Measurements from ENCODE around the gene EIF4E1B. TPM values are rescaled to one million over a fixed set of nuclear protein-coding genes. Genes with fewer than 3 reads are reported as not detected.
A peak's percentile ranks its signal among the peaks of the same experiment; 100 is the strongest.
"Not testable (repeated sequence)": the region's sequence is repeated elsewhere in the genome, so short reads cannot be mapped to it uniquely, and the experiment has no call there.

EIF4E1B gene
- total RNA-seq, 2 donors from 2014 or later: not detected

DNA sequence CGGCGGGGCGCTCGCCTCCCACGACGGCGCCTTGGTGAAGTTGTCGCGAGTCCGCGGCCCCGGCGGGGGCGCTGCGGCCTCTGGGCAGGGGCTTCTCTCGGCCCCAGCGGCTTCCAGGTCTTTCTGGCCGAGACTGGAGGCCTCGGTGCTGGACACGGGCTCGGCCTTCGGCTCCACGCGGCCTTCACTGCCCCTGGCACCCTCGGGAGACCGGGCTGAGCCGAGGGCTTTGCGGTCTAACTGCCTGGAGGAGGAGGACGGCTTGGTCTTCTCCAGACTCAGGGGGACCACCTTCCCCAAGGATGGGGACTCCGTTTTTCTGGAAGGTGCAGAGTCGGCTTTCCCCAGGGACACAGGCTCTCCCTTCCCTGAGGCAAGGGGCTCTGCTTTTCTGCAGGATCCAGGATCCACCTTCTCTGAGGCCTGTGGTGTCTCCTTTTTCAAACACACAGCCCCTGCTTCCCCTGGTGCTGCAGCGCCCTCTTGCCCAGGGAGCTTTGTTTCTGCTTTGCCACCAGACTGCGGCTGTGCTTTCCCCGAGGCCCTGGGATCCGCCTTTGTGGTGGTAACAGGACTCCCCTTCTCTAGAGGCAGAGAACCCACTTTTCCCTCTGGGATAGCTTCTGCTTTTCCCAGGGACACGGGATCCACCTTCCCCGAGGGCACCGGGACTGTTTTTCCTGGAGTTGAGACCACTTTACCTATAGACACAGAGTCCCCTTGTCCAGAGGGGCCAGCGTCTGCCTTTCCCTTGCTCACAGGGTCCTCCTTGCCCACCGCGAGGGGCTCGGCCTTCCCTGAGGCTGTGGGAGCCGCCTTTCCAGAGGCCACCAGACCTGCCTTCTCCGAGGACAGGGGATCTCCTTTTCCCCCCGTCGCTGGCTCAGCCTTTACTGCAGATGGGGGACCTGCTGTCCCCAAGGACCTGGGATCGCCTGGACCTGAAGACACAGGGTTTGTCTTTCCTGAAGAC lies 32.8 kb upstream of the EIF4E1B start:
- ATAC-seq: no peak
- H3K36me3 Mint-ChIP-seq: peaks cover 0 to 5% of the 10 kb centered on the region in 2 donors
- no peak overlapping the region for H3K27ac Mint-ChIP-seq
- H3K9me3 Mint-ChIP-seq: no peaks in the 10 kb centered on the region
- no peak for DNase-seq (ENCODE audit: low spot score in 2 of 2)

GRCh38 chr5:176599749-176600430 lies 30.6 kb upstream of the EIF4E1B start:
- H3K27ac Mint-ChIP-seq; DNase-seq (ENCODE audit: low spot score in 2 of 2); H3K36me3 Mint-ChIP-seq; H3K9me3 Mint-ChIP-seq: not testable (repeated sequence)
- peak; percentile 18 to 36 for ATAC-seq

DNA sequence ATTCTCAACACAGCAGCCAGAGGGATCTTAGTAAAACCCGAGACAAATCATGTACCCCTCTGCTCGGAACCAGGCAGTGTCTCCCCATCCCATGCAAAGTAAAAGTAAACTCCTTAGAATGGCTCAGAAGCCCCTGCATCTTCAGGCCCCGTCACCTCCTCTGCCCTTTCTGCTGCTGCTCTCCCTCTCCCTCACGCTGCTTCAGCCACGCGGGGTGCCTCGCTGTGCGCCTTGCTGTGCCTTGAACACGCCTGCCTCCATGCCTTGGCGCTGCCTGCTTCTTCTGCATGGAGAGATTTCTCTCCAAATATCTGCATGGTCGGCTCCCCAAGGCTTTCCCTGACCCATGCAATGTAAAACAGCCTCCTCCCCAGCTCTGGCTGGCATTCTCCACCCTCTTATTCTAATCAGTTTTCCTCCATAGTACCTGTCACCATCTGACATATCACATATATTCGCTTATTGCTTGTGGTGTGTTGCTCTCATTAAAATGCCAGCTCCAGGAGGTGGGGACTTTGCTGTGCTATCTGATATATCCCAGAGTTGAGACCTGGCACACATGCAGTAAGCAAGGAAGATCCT lies 28.5 kb upstream of the EIF4E1B start:
- H3K27ac Mint-ChIP-seq: no peak overlapping the region
- H3K36me3 Mint-ChIP-seq: peaks cover 0 to 5% of the 10 kb centered on the region in 2 donors
- no peaks in the 10 kb centered on the region for H3K9me3 Mint-ChIP-seq
- DNase-seq (ENCODE audit: low spot score in 2 of 2): no peak
- no peak for ATAC-seq

DNA sequence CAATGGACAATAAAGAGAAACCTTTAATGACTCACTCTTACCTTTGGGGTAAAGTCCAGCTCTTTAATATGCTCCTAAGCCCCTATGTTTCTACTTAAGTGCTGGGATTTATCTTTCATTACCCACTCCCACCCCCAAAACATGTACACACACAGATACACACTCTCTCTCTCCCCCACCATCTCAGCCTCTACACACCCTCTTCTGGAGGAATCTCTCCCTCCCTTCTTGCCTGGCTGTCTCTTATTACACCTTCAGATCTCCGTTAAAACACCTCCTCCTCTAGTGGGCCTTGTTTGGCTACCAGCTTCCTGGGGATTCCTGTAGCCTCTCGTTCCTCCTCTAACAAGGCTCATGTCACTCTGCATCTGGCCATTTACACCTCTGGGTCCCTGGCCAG lies 27.4 kb upstream of the EIF4E1B start:
- Mint-ChIP-seq H3K36me3 (peaks cover 0 to 5% of the 10 kb centered on the region in 2 donors), H3K27ac (no peak overlapping the region), H3K9me3 (no peaks in the 10 kb centered on the region)
- DNase-seq (ENCODE audit: low spot score in 2 of 2): no peak
- ATAC-seq: no peak

- Mint-ChIP-seq H3K9me3 (no peaks in the 10 kb centered on the region), H3K36me3 (peaks cover 8 to 9% of the 10 kb centered on the region in 2 donors), H3K27ac (no peak overlapping the region)
- ATAC-seq: no peak
- DNase-seq (ENCODE audit: low spot score in 2 of 2): no peak
Observed at GRCh38 chr5:176606032-176606431, 24.4 kb upstream of the EIF4E1B start.

DNA sequence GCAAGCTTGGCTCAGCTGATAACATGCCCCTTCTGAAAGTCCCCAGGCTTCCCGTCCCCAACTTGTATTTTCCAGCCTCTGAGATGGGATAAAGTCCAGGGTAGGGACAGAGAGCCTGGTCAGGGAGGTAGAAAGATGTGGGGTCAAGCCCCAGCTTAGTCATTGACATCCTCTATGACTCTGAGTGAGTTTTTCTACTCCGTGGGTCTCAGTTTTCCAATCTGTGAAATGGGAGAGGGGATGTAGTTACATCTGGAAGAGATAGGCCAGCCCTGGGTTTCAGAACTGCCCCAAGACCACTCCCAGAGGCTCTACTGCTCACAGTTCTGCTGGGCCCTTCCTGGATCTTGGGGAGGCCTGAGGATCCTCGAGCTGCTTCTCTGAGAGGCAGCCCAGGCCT lies 23.6 kb upstream of the EIF4E1B start:
- Mint-ChIP-seq H3K36me3 (peaks cover 8 to 9% of the 10 kb centered on the region in 2 donors), H3K9me3 (no peaks in the 10 kb centered on the region), H3K27ac (no peak overlapping the region)
- DNase-seq (ENCODE audit: low spot score in 2 of 2): no peak
- ATAC-seq: no peak

- DNase-seq (ENCODE audit: low spot score in 2 of 2) (no peak), ATAC-seq (no peak)
- peaks cover 8 to 9% of the 10 kb centered on the region in 2 donors for H3K36me3 Mint-ChIP-seq
- H3K9me3 Mint-ChIP-seq: no peaks in the 10 kb centered on the region
- no peak overlapping the region for H3K27ac Mint-ChIP-seq
Observed at GRCh38 chr5:176608142-176608705, 22.3 kb upstream of the EIF4E1B start.

- DNase-seq (ENCODE audit: low spot score in 2 of 2) (no peak), ATAC-seq (peak in 1 of 2 donors; percentile 28)
- Mint-ChIP-seq H3K9me3 (no peaks in the 10 kb centered on the region), H3K36me3 (peaks cover 8 to 9% of the 10 kb centered on the region in 2 donors), H3K27ac (peak overlapping the region; percentile 39 to 60)
Observed at GRCh38 chr5:176608937-176609723, 21.3 kb upstream of the EIF4E1B start.

GRCh38 chr5:176609724-176610434 lies 20.6 kb upstream of the EIF4E1B start, which contains the start of gene GPRIN1:
Gene GPRIN1, minus strand, starts transcription at chr5:176610156. Its CDS starts 10,322 bp downstream, at chr5:176599834.
- Mint-ChIP-seq H3K27ac (peak within 1 kb of the TSS; percentile 39 to 60), H3K9me3 (no peaks in the 10 kb centered on the region), H3K36me3 (peaks cover 8 to 9% of the 10 kb centered on the region in 2 donors)
- ATAC-seq: peak; percentile 80 to 84
- DNase-seq (ENCODE audit: low spot score in 2 of 2): peak; percentile 82

DNA sequence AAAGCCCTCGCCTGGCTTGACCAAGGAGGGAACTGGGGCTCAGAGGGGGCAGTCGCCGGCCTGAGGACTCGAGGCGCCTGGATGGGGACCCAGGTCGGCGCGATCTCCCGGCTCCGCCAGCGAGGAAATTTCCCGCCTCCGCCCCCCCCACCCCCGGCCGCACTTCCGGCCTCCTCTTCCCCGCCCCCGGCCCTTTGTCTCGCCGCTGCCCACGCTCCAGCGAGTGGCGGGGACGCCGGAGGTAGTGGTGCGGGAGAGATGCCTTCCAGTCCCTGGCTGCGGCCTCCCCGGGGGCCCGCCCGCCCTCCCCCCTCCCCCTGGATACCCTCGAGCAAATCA lies 20.1 kb upstream of the EIF4E1B start:
- no peak for DNase-seq (ENCODE audit: low spot score in 2 of 2)
- peaks cover 8 to 9% of the 10 kb centered on the region in 2 donors for H3K36me3 Mint-ChIP-seq
- H3K9me3 Mint-ChIP-seq: no peaks in the 10 kb centered on the region
- H3K27ac Mint-ChIP-seq: no peak overlapping the region
- peak in 1 of 2 donors; percentile 9 for ATAC-seq

- peak in 1 of 2 donors; percentile 56 for DNase-seq (ENCODE audit: low spot score in 2 of 2)
- H3K36me3 Mint-ChIP-seq: peaks cover 8 to 9% of the 10 kb centered on the region in 2 donors
- peak in 1 of 2 donors; percentile 11 for ATAC-seq
- no peak overlapping the region for H3K27ac Mint-ChIP-seq
- H3K9me3 Mint-ChIP-seq: no peaks in the 10 kb centered on the region
Observed at GRCh38 chr5:176611435-176611834, 19.0 kb upstream of the EIF4E1B start.

DNA sequence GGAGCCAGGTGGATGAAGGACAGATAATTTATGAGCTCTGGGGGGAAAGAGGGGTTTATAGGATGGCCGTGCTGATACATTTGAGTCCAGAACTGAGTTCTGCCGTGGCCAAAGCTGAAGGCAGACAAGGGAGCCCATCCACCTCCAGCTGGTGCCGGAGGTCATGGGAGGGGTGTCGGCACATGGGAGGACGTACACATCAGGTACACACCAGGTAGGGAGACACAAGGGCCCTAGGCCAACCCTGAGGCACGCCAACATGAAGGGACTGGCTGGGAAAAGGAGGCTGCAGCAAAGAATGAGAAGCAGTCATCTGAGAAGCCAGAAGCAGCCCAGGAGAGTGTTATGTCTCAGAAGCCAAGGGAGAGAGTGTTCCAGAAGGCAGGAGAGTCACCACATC lies 18.5 kb upstream of the EIF4E1B start:
- Mint-ChIP-seq H3K36me3 (peaks cover 8 to 9% of the 10 kb centered on the region in 2 donors), H3K9me3 (no peaks in the 10 kb centered on the region), H3K27ac (no peak overlapping the region)
- ATAC-seq (no peak), DNase-seq (ENCODE audit: low spot score in 2 of 2) (no peak)

DNA sequence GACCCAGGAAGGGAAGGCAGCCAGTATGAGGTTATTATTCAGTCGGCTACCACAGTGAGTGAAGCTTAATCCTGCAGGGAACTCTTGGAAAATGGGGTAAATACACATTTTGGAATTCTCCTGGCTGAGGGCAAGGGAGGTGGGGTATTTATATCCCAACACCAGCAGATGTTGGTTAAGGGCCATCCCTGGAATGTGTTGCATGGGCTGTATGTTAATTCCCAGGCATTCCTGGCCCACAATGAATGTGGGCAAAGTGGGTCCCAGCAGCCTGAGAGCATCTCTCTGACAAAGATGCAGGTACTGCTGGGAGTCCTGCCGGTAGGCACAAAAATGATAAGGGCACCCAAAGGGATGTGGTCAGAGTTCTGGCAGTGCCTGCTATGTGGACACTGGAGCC lies 17.6 kb upstream of the EIF4E1B start:
- no peak overlapping the region for H3K27ac Mint-ChIP-seq
- H3K36me3 Mint-ChIP-seq: peaks cover 8 to 9% of the 10 kb centered on the region in 2 donors
- ATAC-seq (no peak), DNase-seq (ENCODE audit: low spot score in 2 of 2) (no peak)
- no peaks in the 10 kb centered on the region for H3K9me3 Mint-ChIP-seq

DNA sequence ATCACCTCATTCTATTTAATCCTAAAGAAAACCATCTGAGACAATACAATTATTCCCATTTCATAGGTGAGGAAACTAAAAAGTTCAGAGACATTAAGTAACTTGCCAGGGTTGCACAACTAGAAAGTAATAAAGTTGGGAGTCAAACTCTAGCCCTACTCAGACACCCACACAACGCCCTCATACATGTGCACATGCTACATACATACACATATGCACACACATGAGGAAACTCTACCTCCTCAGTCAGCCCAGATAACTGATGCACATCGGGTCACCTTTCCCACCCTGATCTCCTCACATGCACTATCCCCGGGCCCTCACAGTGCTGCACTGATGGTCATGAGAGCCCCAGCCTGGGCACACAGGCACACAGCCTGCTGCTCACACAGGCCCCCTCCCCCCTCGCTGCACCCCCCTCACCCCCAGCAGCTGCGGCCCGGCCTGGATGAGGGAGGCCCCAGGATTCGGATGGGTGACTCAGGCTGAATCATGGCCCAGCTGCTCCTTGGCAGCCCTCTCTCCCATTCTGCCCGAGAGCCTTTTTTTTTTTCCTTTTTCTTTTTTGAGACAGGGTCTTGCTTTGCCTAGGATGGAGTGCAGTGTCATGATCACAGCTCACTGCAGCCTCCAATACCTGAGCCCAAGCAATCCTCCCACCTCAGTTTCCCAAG lies 15.5 kb upstream of the EIF4E1B start:
- DNase-seq (ENCODE audit: low spot score in 2 of 2): no peak
- Mint-ChIP-seq H3K27ac (no peak overlapping the region), H3K9me3 (no peaks in the 10 kb centered on the region), H3K36me3 (peaks cover 0 to 4% of the 10 kb centered on the region in 2 donors)
- no peak for ATAC-seq

GRCh38 chr5:176616511-176616910 lies 14.0 kb upstream of the EIF4E1B start:
- Mint-ChIP-seq H3K27ac (no peak overlapping the region), H3K36me3 (peaks cover 0 to 4% of the 10 kb centered on the region in 2 donors), H3K9me3 (no peaks in the 10 kb centered on the region)
- DNase-seq (ENCODE audit: low spot score in 2 of 2) (no peak), ATAC-seq (no peak)

Measured in activated naive CD4-positive, alpha-beta T cell treated with anti-CD3 and anti-CD28 coated beads, Interleukin-2, amount 50 U/mL, for 72 hours (primary cell).